Omental fat pad (tissue), 4 donors: ENCODE results near the gene DNASE1L2. TPM values are rescaled to one million over a fixed set of nuclear protein-coding genes. Genes with fewer than 3 reads are reported as not detected.

Source experiments
- ATAC-seq: fragments of 150-250 bp; one replicate; pipeline ENCODE4 v1.9.1; 2016; ENCODE audit warnings: mild to moderate bottlenecking, moderate library complexity; ENCODE audit not compliant: low FRiP score
- DNase-seq: peaks from one replicate; pipeline ENCODE4 v3.0.0-alpha.2; 2019; ENCODE audit warnings: low spot score
- small RNA-seq: library from RNA; depleted of rRNA; stranded (forward); fragments of <200 nt; gene quantifications from one replicate; pipeline ENCODE3, GENCODE V24; 2016
- total RNA-seq, 4 donors: library from RNA; depleted of rRNA; stranded (reverse); fragments of >200 nt; gene quantifications; one replicate each; pipeline ENCODE4 v1.1.0, GENCODE V29; 2016
- TF ChIP-seq, protein P1 (sequence below), 3 donors: fragments of 450-650 bp; IDR thresholded peaks; one replicate each; pipeline ENCODE4 v1.5.1; 2016 to 2017; ENCODE audit warnings: antibody characterized with exemption in 3 of 3, mild to moderate bottlenecking in 3 of 3, moderate library complexity in 2 of 3

DNASE1L2 gene
- total RNA-seq, 4 donors from 2014 or later = 0.63 to 0.93 (median 0.84) TPM; not detected in 1

DNA sequence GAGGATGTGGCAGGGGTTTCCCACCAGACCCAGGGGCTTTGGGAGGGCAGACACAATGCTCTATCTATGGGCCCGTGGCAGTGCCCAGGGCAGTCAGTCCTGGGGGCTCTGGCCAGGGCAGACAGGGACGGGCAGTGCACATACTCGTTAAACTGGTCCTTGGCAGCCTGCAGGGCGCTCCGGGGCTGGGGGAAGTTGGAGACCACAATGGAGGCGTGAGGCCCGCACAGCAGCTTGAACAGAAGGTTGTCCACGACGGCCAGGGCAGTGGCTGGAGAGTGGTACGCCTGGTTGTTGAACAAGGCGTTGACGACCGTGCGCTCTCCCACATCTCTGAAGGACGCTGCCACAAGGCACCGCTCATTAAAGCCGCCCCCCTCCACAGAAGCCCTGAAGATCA is 50.3 kb downstream of the DNASE1L2 start:
- ATAC-seq (no peak), DNase-seq (no peak)
- TF ChIP-seq, protein P1, sequence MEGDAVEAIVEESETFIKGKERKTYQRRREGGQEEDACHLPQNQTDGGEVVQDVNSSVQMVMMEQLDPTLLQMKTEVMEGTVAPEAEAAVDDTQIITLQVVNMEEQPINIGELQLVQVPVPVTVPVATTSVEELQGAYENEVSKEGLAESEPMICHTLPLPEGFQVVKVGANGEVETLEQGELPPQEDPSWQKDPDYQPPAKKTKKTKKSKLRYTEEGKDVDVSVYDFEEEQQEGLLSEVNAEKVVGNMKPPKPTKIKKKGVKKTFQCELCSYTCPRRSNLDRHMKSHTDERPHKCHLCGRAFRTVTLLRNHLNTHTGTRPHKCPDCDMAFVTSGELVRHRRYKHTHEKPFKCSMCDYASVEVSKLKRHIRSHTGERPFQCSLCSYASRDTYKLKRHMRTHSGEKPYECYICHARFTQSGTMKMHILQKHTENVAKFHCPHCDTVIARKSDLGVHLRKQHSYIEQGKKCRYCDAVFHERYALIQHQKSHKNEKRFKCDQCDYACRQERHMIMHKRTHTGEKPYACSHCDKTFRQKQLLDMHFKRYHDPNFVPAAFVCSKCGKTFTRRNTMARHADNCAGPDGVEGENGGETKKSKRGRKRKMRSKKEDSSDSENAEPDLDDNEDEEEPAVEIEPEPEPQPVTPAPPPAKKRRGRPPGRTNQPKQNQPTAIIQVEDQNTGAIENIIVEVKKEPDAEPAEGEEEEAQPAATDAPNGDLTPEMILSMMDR (IDR thresholded peaks at IDR 0.05) = no peak

DNA sequence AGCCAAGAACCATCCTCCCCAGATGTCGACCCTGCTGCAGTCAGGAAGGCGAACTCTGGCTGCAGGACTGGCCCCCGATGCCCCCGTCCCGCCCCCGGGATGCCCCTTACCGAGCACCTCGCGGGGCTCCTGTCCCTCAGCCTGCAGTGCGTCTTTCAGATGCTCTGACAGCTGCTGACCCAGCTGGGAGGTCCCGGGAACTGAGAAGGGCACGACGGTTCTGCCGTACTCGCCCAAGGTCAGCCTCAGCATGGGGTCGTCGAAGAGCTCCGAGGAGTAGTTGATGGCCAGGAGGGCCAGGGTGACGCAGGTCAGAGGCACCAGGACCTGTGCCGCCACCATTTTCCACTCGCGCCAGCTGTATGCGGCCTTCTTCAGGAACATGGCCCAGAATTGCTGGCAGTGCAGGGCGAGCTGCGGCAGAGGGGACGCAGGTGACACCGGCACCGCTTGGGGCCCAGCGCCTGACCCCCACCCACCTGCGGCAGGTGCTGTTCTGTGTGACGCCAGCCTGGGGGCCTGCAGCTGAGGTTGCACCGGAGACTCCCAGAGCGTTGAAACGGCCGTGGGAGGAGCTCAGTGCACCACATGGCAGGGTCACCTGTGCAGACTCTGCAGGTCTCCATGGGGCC is 51.8 kb downstream of the DNASE1L2 start:
- TF ChIP-seq, protein P1 (IDR thresholded peaks at IDR 0.05) = no peak
- no peak for DNase-seq
- ATAC-seq = no peak

Small RNA genes lying within 50 kb of the gene (small RNA-seq; reads per million reads assigned to genes)
- gene MIR3677 = not detected
- gene MIR4717 = not detected

Other genes starting within 250 kb of the DNASE1L2 start
- gene SYNGR3, start 246.5 kb upstream of the DNASE1L2 start, total RNA-seq = 1 to 10 TPM in 1 of 4 donors, under 1 TPM in 1, not detected in 2; 0.28 to 1.6 TPM
- 10 to 100 TPM; 19.1 to 49.0 (median 24.3) TPM for gene ZNF598, start 226.6 kb upstream of the DNASE1L2 start, total RNA-seq
- gene NPW, start 216.7 kb upstream of the DNASE1L2 start, total RNA-seq = under 1 TPM in 1 of 4 donors, not detected in 3; 0.48 TPM
- 100 to 1,000 TPM in 2 of 4 donors, 10 to 100 TPM in 2; 52.8 to 166 (median 84.9) TPM for gene NHERF2, start 209.5 kb upstream of the DNASE1L2 start, total RNA-seq
- 10 to 100 TPM in 3 of 4 donors, 1 to 10 TPM in 1; 7.1 to 18.1 (median 10.9) TPM for gene NTHL1, start 188.6 kb upstream of the DNASE1L2 start, total RNA-seq
- 10 to 100 TPM; 30.0 to 59.4 (median 35.9) TPM for gene TSC2, start 188.5 kb upstream of the DNASE1L2 start, total RNA-seq
- gene PKD1, start 100.5 kb upstream of the DNASE1L2 start, total RNA-seq = 100 to 1,000 TPM in 2 of 4 donors, 10 to 100 TPM in 2; 86.4 to 214 (median 121) TPM
- 1 to 10 TPM in 2 of 4 donors, under 1 TPM in 1, not detected in 1; 0.19 to 2.0 (median 1.1) TPM for gene RAB26, start 87.8 kb upstream of the DNASE1L2 start, total RNA-seq
- 10 to 100 TPM; 31.9 to 42.7 (median 34.3) TPM for gene TRAF7, start 80.7 kb upstream of the DNASE1L2 start, total RNA-seq
- under 1 TPM; 0.12 to 0.19 (median 0.14) TPM for gene CASKIN1, start 39.8 kb upstream of the DNASE1L2 start, total RNA-seq
- 10 to 100 TPM; 29.8 to 44.6 (median 34.6) TPM for gene MLST8, start 31.0 kb upstream of the DNASE1L2 start, total RNA-seq
- gene BRICD5, start 25.6 kb upstream of the DNASE1L2 start, total RNA-seq = 10 to 100 TPM in 1 of 4 donors, 1 to 10 TPM in 3; 1.5 to 10.1 (median 4.3) TPM
- 10 to 100 TPM in 1 of 4 donors, 1 to 10 TPM in 3; 8.1 to 10.4 (median 9.6) TPM for gene PGP, start 21.6 kb upstream of the DNASE1L2 start, total RNA-seq
- gene E4F1, start 12.9 kb upstream of the DNASE1L2 start, total RNA-seq = 10 to 100 TPM; 18.3 to 39.6 (median 25.7) TPM
- 10 to 100 TPM; 26.2 to 66.5 (median 38.4) TPM for gene ECI1, start 15.1 kb downstream of the DNASE1L2 start, total RNA-seq
- gene RNPS1, start 31.7 kb downstream of the DNASE1L2 start, total RNA-seq = 100 to 1,000 TPM in 1 of 4 donors, 10 to 100 TPM in 3; 84.9 to 171 (median 92.2) TPM
- gene ABCA3, start 104.3 kb downstream of the DNASE1L2 start, total RNA-seq = 10 to 100 TPM in 1 of 4 donors, 1 to 10 TPM in 3; 6.6 to 19.0 (median 8.0) TPM
- 1 to 10 TPM; 1.3 to 2.9 (median 2.5) TPM for gene CCNF, start 193.0 kb downstream of the DNASE1L2 start, total RNA-seq
- 1 to 10 TPM in 1 of 4 donors, under 1 TPM in 1, not detected in 2; 0.50 to 1.1 TPM for gene TEDC2, start 223.7 kb downstream of the DNASE1L2 start, total RNA-seq
- under 1 TPM in 2 of 4 donors, not detected in 2; 0.28 to 0.44 TPM for gene NTN3, start 234.9 kb downstream of the DNASE1L2 start, total RNA-seq
- 10 to 100 TPM; 10.4 to 19.4 (median 13.0) TPM for gene TBC1D24, start 238.7 kb downstream of the DNASE1L2 start, total RNA-seq